KG1 (cell line): ENCODE data around the gene PLCB4.

ENCODE experiments used
- DNase-seq: peaks from one replicate; lab custom pipeline; 2025; lab: John Stamatoyannopoulos, UW

Gene PLCB4

DNA sequence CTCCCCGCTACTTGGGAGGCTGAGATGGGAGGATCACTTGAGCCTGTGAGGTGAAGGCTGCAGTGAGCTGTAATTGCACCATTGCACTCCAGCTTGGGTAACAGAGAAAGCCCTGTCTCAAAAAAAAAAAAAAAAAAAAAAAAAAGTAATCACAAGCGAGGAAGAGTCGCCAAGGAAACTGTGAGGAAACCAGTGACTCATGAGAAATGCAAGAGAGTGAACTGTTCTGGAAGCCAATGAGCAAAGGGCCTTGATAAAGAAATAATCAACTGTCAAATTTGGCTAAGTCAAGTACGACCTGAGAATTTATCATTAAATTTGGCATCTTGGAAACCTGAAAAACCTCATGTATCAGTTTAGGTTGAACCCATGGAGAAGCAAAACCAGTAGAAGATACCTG is 429.4 kb downstream of the PLCB4 start:
- DNase-seq = no peak

GRCh38 chr20:9499126-9499899 is 430.4 kb downstream of the PLCB4 start:
- DNase-seq = no peak

DNA sequence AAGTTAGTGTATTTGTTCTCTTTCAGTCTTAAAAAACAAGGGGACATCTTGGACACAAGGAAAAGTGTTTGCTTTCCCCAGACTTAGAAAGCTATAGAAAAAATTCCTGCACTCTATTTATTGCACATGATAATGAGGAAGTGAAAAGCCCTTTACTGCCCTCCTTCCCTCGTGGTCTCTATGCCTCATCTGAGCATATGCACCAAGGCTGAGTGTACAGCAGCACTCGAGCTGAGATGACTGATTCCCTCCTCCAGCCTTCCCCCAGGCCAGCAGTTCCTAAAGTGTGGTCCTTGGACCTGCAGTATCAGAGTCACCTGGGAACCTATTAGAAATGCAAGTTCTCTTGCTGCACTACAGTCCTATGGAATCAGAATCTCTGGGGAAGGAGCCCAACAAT is 431.2 kb downstream of the PLCB4 start:
- no peak for DNase-seq

DNA sequence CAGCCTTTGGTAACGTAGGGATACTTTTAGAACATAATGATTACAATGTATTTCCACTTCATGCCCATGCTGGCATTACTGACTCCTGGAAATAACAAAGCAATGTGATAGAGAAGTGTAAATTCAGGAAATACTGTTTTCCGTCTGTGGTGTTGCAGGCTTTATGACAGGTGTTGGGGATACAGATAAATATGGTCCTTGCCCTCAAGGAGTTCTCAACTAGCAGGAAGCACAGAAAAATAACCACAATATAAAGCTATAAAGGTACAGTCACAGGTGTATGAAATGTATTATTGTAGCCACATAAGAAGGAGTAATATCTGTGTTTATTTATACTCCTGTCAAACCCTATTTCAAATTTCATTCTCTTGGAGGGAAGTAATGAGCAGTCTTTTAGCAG is 432.6 kb downstream of the PLCB4 start:
- no peak for DNase-seq

DNA sequence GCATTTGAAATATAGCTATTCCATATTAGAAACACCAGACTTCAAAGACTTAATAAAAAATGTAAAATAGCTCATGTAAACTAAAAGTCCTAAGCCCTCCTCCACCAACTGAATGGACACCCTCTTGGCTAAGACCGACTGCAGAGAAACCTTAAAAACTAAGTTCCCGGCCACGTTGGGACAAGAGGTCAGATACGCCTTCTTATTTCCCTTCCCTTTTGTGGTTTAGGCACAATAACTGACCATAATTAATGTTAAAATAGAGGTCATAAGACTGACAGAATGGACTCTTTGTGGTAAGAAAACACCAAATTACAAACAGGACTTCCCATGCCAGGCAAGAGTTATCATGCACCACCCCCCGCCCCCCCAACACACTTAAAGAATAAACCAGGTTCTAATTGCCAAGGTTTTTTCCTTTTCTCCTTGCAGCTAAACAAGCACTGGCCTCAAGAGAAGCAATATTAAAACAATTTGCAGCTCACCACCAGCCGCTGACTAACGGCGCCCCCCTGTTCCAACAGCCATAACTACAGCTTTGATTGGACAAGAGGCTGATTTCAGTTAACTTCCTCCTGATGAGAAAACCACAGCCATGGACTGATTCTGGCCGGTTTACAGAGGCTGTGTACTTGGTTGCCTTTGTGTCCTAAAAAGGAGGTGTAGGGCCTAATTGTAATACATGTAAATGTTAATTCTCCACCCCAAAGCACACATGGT is 434.8 kb downstream of the PLCB4 start:
- DNase-seq = no peak

DNA sequence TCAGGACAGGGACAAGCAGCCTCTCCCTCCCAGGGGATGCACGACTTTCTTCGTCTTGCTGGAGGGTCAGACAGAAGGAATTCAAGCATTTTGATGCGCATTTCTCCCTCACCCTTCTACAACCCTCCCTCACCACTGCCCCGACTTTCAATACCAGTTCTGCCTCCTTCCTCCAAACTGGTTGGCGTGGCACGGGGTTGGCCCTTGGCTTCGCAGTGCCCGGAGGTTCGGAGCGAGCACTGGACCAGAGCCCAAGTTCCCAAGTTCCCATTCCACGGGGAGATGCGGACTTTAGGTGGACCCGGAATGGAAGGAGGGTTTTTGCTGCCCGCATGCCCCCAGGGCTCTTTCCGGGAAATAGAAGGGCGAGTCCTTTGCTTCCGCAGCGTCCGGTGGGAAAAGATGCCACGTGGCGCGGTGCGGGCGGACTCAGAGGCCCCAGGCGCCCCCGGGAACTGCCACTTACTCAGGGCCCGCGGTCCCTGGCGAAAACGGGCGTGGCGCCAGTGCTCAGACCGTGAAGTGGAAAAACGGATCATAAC is 437.5 kb downstream of the PLCB4 start:
- no peak for DNase-seq

DNA sequence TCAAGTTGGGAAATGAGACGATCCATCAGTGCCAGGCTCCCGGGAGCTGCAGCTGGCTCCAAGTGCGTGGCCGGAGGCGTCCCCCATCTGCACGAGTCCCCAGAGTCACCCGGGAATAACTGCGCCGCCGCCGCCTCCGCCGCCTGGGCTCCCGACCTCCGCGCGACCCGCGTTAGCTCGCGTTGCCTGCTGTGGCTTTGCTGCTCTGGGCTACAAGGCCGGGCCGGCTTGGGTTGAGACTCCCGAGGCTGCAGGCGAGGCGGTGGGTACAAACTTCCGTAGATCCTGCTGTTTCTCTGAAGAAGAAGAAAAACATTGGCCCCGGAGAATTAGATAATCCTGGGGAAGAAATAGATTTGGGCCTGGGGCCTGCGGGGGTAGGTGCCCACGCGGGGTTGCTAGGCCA is 438.1 kb downstream of the PLCB4 start:
- no peak for DNase-seq

DNA sequence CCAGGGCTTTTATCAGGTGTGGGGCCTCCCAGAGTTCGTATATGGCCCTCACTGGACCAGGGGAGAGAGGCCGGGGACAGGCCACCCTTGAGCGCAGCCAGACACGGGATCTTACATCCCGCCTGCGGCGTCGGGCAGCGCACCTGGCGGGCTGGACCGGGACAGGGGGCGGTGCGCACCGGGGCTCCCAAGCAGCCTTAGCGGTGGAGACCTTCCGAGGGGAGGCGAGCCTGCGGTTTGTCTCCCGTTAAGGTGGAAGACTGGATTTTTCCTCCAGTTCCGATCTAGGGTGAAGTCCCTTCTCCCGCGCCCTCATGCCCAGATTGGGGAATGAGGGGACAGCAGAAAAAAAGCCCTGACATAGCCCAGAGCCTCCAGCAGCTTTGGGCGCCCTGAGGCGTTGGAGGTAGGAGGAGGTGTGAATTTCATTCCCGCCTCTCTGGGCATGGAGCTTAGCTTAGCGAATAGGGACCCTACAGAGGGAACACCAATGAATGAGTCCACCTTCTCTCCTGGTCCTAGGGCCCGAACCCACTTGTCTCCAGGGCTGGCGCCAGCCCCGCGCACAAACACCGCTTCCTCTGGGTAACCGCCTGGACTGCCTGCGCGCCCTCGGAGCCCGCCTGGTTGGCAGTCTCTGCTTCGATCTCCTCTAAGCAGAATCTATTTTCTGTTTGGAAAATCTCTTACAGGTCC is 438.8 kb downstream of the PLCB4 start:
- no peak for DNase-seq

- no peak for DNase-seq
Observed at GRCh38 chr20:9508240-9508661, 439.4 kb downstream of the PLCB4 start.

DNA sequence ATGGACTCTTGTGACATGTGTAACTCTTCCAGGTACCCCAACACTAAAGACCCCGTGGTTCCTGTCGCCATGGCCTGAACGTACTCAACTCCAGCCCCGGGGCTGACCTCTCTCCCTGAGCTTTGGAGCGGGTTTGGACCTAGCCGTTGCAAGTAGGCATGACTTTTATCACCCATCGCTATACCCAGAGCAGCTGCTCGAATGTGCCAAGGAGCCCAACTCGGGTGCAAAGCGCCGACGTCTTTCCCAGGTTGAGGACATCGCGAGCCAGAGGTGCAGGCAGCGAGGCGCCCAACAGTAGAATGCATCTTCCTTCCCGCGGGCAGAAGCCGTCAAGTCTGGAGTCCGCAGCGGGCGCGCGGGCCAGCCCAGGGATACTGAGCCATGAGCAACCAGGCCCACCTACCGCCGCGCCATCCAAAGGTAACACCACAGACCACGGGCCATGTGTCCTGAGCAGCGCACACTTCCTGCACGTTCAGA is 439.9 kb downstream of the PLCB4 start:
- DNase-seq = no peak

GRCh38 chr20:9509246-9509645 is 440.4 kb downstream of the PLCB4 start:
- no peak for DNase-seq

GRCh38 chr20:9510911-9511310 is 442.0 kb downstream of the PLCB4 start:
- no peak for DNase-seq

- no peak for DNase-seq
Observed at GRCh38 chr20:9514072-9514460, 445.2 kb downstream of the PLCB4 start.

- DNase-seq = no peak
Observed at GRCh38 chr20:9514461-9515213, 445.8 kb downstream of the PLCB4 start, which contains the start of gene LAMP5. Gene LAMP5, plus strand, starts transcription at chr20:9514590. Its CDS starts 263 bp downstream, at chr20:9514853.

DNA sequence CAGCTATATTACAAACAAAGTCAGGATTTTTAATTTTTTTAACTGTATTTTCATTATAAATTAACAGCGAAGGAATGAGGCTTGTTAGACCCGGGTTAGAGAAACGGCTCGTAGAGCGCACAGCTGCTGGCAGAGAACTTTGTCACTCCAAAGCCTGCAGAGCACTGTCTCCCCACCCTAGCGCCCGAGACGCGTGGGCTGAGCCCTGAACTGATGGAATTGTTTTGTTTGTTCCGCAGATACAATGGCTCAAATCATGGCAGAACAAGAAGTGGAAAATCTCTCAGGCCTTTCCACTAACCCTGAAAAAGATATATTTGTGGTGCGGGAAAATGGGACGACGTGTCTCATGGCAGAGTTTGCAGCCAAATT is 446.3 kb downstream of the PLCB4 start:
- no peak for DNase-seq

DNA sequence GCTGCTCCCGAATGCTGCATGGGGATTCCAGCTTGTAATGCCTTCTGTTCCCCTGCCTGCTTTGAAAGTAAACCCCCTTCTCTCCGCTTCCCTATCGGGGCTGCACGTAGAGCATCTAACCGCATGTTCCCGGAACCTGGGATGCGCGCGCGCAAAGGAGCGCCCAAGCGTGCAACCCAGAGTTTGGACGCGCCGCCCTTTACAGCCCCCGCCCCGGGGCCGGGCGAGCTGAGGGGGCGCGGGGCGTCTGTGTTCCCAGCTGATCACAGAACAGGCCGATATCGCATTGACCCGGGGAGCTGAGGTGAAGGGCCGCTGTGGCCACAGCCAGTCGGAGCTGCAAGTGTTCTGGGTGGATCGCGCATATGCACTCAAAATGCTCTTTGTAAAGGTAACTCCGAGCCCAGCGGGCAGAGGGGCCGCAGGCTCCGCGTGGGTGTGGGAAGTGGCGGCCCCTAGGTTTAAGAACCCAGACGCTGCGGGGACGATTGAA is 446.9 kb downstream of the PLCB4 start:
- DNase-seq = no peak

DNA sequence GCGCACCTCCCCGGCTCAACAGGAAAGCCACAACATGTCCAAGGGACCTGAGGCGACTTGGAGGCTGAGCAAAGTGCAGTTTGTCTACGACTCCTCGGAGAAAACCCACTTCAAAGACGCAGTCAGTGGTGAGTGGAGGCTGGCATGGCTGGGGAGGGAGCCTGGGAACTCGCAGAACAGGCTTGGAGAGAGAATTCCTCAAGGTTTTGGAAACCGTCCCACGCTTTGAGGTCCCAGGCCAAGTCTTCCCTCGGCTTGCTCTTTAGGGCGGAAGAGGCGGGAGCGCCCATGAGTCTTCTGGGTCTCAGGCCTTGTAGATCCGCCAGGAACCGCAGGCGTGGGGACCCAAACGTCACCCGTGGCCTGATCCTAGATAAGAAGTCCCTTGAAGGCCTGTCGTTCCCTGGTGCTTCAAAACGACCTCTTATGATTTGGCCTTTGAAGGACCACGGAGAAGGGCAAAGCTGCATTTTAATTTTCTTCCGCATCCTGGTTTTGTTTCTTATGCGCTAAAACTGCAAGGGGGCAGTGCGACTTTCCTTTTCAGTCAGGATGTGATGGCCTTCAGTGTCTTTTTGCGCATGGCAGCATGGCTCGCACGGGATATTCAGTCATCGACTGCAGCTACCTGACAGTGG is 447.5 kb downstream of the PLCB4 start:
- no peak for DNase-seq

DNA sequence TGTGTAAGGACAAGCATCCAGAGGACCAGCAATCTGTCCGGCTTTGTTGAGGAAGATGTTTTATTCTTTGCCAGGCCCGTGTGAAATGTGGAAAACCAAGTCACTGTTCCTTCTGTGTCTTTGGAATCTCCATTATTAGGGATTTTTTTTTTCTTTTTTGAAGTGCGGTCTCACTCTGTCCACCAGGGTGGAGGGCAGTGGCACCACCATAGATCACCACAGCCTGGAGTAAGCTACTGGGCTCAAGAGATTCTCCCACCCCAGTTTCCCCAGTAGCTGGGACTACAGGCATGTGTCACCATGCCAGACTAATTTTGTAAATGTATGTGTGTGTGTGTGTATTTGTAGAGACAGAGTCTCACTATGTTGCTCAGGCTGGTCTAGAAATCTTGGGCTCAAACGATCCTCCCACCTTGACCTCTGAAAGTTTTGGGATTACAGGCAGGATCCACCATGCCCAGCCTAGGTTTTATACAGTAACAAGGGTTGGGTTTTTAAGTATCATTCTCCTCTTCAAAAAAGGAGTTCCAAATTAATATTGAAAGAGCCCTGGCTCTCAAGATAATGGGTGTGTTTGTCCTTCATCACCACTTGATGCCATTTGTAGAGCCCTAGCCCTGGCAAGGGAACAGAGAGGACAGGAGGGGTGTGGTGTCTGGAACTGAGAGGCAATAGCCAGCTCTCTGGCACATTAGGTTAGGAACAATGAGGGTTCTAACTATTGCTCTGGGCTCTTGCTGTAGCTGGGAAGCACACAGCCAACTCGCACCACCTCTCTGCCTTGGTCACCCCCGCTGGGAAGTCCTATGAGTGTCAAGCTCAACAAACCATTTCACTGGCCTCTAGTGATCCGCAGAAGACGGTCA is 448.6 kb downstream of the PLCB4 start:
- DNase-seq = no peak

- DNase-seq = no peak
Observed at GRCh38 chr20:9518576-9519175, 449.8 kb downstream of the PLCB4 start.

- no peak for DNase-seq
Observed at GRCh38 chr20:9520086-9520485, 451.2 kb downstream of the PLCB4 start.
